HepG2 (cell line): ENCODE results near the gene LPAR1.

Experiments
- ATAD3A ChIP-seq: sonication (generic); formaldehyde crosslinking; IDR thresholded peaks from 2 replicates; pipeline ENCODE4 v1.4.0; 2020; ENCODE audit warnings: missing genetic modification reagents
- NFE2 ChIP-seq: sonication (generic); formaldehyde crosslinking; IDR thresholded peaks from 2 replicates; pipeline ENCODE4 v1.4.0; 2020; ENCODE audit warnings: missing genetic modification reagents
- POLR2A ChIP-seq, 2 experiments: IDR thresholded peaks; 2 replicates each; pipeline ENCODE4 v1.6.1; 2011; ENCODE audit warnings: low read depth in 2 of 2, low read length in 2 of 2, mild to moderate bottlenecking in 1 of 2, moderate library complexity in 1 of 2; ENCODE audit not compliant: insufficient read depth in 1 of 2

DNA sequence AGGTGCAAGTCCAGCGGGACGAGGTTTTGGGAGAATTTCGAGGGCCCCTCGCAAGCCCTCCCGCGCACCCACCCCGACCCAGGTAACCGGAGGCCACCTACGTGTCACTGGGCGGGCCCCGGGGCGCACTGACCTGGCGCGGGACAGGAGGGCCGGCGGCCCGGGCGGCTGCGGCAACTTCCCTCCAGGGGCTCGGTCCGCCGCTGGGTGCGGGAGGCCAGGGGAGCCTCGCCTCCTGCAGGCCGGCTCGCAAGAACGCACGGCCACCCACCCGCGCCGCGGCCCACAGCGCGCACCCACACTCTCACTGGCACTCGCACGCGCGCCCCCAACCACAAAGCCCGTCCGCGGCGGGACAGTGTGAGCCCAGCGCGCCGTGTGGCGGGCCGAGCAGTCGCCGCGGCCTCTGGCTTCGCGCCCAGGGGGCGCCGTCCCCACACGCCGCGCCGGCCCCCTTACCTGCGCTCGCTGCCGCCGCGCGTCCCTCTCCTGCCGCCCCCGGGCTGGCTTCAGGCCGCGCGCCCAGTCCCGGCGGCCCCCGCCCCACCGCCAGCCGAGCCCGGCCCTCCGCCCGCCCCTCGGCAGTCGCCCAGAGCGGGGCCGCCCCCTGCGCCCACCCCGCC, 451 bp downstream of the LPAR1 start:
- TF ChIP-seq POLR2A (IDR thresholded peaks at IDR 0.05; ENCODE audit: insufficient read depth in 1 of 2, low read depth in 2 of 2, low read length in 2 of 2) (no peak), NFE2 (no peak), ATAD3A (CRISPR knock-in tag) (no peak)
